Keratinocyte (primary cell): Measurements from ENCODE around the gene ROR1.

Experiments used
- CTCF ChIP-seq, 3 experiments: IDR thresholded peaks in 1 of 3; conservative IDR thresholded peaks in 1 of 3; optimal IDR thresholded peaks in 1 of 3; 2 replicates in 2 of 3; 3 replicates in 1 of 3; pipeline versions ENCODE3 to v1.5.1; 2011; ENCODE audit warnings: low read length in 3 of 3, mild to moderate bottlenecking in 3 of 3, moderate library complexity in 2 of 3, control low read depth in 1 of 3, inconsistent platforms in 1 of 3; ENCODE audit not compliant: insufficient read depth in 2 of 3; ENCODE audit errors: extremely low read depth in 1 of 3
- EZH2 ChIP-seq: IDR thresholded peaks from one replicate; pipeline ENCODE4 v1.6.1; 2012; ENCODE audit warnings: inconsistent platforms, mild to moderate bottlenecking, low read length, moderate library complexity

DNA sequence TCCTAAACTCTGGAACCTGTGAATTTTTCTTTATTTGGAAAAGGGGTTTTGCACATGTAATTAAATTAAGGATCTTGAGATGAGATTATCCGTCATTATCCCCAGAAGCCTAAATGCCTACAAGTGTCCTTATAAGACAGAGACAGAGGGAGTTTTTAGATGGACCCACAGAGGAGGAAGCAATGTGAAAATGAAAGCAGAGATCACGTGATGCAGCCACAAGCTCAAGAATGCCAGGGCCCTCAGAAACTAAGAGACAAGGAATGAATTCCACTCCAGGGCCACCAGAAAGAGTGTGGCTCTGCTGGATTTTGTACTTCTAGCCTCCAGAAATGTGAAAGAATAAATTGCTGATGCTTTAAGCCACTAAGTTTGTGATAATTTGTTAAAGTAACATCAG is 246.0 kb downstream of the ROR1 start:
- TF ChIP-seq CTCF (optimal IDR thresholded peaks at IDR 0.05 in 1 of 3, IDR thresholded peaks at IDR 0.05 in 1 of 3, conservative IDR thresholded peaks at IDR 0.05 in 1 of 3; ENCODE audit: extremely low read depth in 1 of 3, insufficient read depth in 2 of 3, low read length in 3 of 3): no peak
- TF ChIP-seq EZH2: no peak
